ENCODE results near the gene RAB7B. TPM values are rescaled to one million over a fixed set of nuclear protein-coding genes. Genes with fewer than 3 reads are reported as not detected.

The RAB7B gene
- total RNA-seq, 1 experiment from 2014 or later = 0.22 TPM

GRCh38 chr1:205967554-205968335 is 35.5 kb downstream of the RAB7B start (continued):
- TF ChIP-seq SRF (IDR thresholded peaks at IDR 0.05; ENCODE audit: low read depth) (no peak), SP1 (IDR thresholded peaks at IDR 0.05; ENCODE audit: low read depth) (no peak), ELF1 (IDR thresholded peaks at IDR 0.05; ENCODE audit: borderline replicate concordance, low read depth) (no peak)

GRCh38 chr1:205965036-205965884 is 37.9 kb downstream of the RAB7B start:
- ChIA-PET CTCF (interaction anchor here (2.0 kb wide), 1 partner anchor 12 kb away, joined by 9 read pairs; no protein-coding TSS in a partner anchor), POLR2A (no interaction called here), RAD21 (ENCODE audit: low non-redundant PET in 1 of 2, low total read pairs in 2 of 2, uncharacterized antibody in 2 of 2, unreplicated experiment in 2 of 2) (interaction anchor here in 1 of 2 experiments (0.6 kb wide), 1 partner anchor 308 kb away, joined by 4 read pairs; no protein-coding TSS in a partner anchor)
- Histone ChIP-seq H3K27ac (ENCODE audit: low read depth, low read length) (no peak overlapping the region), H3K9me2 (ENCODE audit: insufficient read depth) (no peaks in the 10 kb centered on the region), H3K27me3 (ENCODE audit: insufficient read depth, low read length) (peaks cover 7% of the 10 kb centered on the region; the same call in 1 of the 2 replicates), H3K4me2 (ENCODE audit: low read length) (no peak overlapping the region), H3K9ac (ENCODE audit: low read length) (no peak overlapping the region), H2AFZ (ENCODE audit: low read depth, low read length, poor library complexity, severe bottlenecking) (no peak overlapping the region), H3K79me2 (ENCODE audit: insufficient read depth, low read length) (no peaks in the 10 kb centered on the region), H3K4me1 (ENCODE audit: control insufficient read depth in 1 of 2, insufficient read depth in 2 of 2, low read length in 2 of 2) (no peaks in the 10 kb centered on the region), H3K4me3 (replicated peaks in 1 of 2; ENCODE audit: low read depth in 1 of 2, low read length in 2 of 2) (no peak overlapping the region), H3K36me3 (ENCODE audit: control insufficient read depth in 1 of 2, insufficient read depth in 2 of 2, low read length in 2 of 2) (no peaks in the 10 kb centered on the region), H3K9me3 (ENCODE audit: control insufficient read depth in 1 of 2, insufficient read depth in 1 of 2, low read depth in 1 of 2, low read length in 2 of 2) (no peaks in the 10 kb centered on the region), H4K20me1 (ENCODE audit: insufficient read depth) (no peaks in the 10 kb centered on the region)
- TF ChIP-seq ELF1 (IDR thresholded peaks at IDR 0.05; ENCODE audit: borderline replicate concordance, low read depth) (no peak), RAD21 (IDR thresholded peaks at IDR 0.05; ENCODE audit: low read depth) (no peak), CEBPB (IDR thresholded peaks at IDR 0.05; ENCODE audit: low read depth) (no peak), POLR2A (IDR thresholded peaks at IDR 0.05; ENCODE audit: borderline replicate concordance, extremely low read depth, insufficient read depth, insufficient read length) (no peak), YY1 (IDR thresholded peaks at IDR 0.05; ENCODE audit: extremely low read depth, insufficient replicate concordance, low read depth, low read length) (no peak), MAX (IDR thresholded peaks at IDR 0.05) (no peak), ZFX (IDR thresholded peaks at IDR 0.05) (no peak), SIN3A (IDR thresholded peaks at IDR 0.05; ENCODE audit: low read depth) (no peak), TCF7L2 (IDR thresholded peaks at IDR 0.05; ENCODE audit: borderline replicate concordance, extremely low read depth, insufficient read depth, insufficient read length) (no peak), EGR1 (IDR thresholded peaks at IDR 0.05; ENCODE audit: low read depth) (no peak), POLR2AphosphoS5 (IDR thresholded peaks at IDR 0.05; ENCODE audit: low read depth, low read length) (no peak), EZH2phosphoT487 (IDR thresholded peaks at IDR 0.05; ENCODE audit: borderline replicate concordance) (no peak), CBX3 (IDR thresholded peaks at IDR 0.05; ENCODE audit: low read depth) (no peak)
- DNase-seq (ENCODE audit: low read depth, low spot score) (no peak), ATAC-seq (no peak)
- intact Hi-C loops (cut with micrococcal nuclease) = no loop called here
- BruUV-seq (replicated peaks) = no TSS peak
